Fibroblast of the aortic adventitia (primary cell): ENCODE data around the gene AGBL4. TPM values are rescaled to one million over a fixed set of nuclear protein-coding genes. Genes with fewer than 3 reads are reported as not detected.

Source experiments
- DNase-seq: peaks from one replicate; pipeline ENCODE4 v3.0.0-alpha.2; 2010; ENCODE audit warnings: low read depth
- H3K4me3 ChIP-seq: 2 replicates; pipeline ENCODE4 v1.5.1; 2011; ENCODE audit warnings: low read depth, mild to moderate bottlenecking, control low read depth, low read length, moderate library complexity
- total RNA-seq: library from RNA; depleted of rRNA; stranded (reverse); fragments of >200 nt; gene quantifications from 2 replicates; pipeline ENCODE4 v1.2.3, GENCODE V29; 2012; ENCODE audit warnings: low replicate concordance
- TF ChIP-seq, protein P1 (sequence below): IDR thresholded peaks from 2 replicates; pipeline ENCODE4 v1.5.1; 2011; ENCODE audit warnings: mild to moderate bottlenecking, low read length, control low read depth, inconsistent platforms; ENCODE audit not compliant: insufficient read depth

AGBL4 gene
- total RNA-seq, 1 donor: not detected

DNA sequence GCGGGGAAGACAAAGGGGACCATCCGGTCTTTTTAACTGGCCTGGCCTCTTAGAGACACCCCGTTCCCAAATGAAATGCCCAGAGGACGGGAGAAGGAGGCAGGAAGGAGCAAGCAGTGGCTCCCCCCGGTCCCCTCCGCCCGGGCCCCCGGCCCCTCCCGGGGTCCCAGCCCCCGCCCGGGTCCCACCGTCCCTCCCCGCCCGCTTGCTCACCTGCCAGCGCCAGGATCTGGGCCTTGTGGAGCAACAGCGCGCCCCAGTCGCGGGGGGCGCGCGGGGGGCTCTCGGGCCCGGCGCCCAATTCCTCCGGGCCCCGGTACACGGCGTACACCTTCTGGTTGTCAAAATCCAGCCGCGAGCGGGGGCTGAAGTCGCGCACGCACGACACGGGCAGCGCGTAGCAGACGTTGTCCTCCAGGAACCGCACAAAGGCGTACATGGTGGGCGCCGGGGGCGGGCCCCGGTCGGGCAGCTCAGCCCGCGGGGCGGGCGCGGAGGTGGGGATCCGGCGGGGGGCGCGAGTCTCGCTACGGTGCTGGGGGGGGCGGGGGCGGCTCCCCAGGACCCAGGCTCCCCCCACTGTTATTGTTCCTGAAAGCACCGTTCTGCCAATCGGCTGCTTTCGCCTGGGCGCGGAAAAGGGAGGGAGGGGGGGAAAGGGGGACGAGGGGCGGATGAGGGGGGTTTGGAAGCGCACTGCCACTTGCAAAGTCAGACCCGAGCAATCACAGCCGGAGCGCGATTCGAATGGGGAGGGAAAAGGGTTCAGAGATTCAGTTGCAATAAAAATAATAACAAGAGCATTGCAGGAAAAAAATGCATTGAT, 1247.1 kb downstream of the AGBL4 start, which contains the start of gene BEND5:
Gene BEND5 (minus strand): TSS at position 499 of the 826 bp plus-strand sequence. CDS start 60 bp downstream, at position 439.
- peak within 1 kb of the TSS; percentile 59 for H3K4me3 ChIP-seq
- DNase-seq: peak; percentile 13
- TF ChIP-seq, protein P1, sequence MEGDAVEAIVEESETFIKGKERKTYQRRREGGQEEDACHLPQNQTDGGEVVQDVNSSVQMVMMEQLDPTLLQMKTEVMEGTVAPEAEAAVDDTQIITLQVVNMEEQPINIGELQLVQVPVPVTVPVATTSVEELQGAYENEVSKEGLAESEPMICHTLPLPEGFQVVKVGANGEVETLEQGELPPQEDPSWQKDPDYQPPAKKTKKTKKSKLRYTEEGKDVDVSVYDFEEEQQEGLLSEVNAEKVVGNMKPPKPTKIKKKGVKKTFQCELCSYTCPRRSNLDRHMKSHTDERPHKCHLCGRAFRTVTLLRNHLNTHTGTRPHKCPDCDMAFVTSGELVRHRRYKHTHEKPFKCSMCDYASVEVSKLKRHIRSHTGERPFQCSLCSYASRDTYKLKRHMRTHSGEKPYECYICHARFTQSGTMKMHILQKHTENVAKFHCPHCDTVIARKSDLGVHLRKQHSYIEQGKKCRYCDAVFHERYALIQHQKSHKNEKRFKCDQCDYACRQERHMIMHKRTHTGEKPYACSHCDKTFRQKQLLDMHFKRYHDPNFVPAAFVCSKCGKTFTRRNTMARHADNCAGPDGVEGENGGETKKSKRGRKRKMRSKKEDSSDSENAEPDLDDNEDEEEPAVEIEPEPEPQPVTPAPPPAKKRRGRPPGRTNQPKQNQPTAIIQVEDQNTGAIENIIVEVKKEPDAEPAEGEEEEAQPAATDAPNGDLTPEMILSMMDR: no peak

DNA sequence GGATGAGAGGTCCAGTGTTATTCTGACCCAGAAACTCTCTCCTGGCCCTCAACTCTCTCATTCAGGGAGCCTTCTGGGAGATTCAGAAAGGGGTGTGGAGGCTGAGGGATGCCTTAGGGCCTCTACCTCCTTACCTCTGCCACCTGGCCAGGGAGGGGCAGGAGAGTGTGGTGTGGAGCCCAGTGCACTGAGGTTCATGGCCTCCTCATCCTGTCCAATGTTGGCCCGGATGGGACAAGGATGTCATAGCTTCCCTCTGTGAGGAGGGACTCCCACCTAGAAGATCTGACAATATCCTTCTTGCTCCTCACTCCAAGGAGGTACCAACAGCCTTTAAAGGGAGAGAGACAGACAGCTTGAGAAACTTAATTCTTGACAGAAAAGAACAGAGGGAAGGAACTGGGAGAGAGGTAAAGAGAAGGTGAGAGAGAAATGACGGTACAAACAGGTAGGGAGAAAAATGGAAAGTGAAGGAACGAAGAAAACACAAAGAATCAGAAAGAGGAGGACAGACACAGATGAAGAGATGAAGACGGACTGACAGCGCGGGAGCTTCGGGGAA, 1247.8 kb downstream of the AGBL4 start:
- TF ChIP-seq, protein P1: no peak
- no peak for DNase-seq
- peak overlapping the region; percentile 59 for H3K4me3 ChIP-seq

DNA sequence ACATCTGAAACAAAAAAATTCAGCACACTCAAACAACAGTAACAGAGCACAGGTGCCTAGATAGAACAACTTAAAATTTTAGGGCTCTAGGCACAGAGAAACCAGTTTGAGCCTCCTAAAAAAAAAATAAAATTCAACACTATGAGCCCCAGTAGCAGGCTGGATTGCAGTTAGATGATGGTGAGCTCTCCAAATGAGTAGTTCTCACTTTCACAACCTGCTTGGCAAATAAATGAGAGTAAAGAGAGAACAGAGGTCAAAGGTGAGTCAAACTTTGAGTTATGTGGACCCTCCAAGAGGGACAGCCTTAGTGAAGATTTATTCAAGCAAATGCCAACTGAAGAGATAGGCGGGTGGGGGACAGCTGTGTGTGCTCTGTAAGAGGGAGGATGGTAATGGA, 1250.6 kb downstream of the AGBL4 start:
- TF ChIP-seq, protein P1: no peak
- no peak for DNase-seq
- H3K4me3 ChIP-seq: no peak overlapping the region

DNA sequence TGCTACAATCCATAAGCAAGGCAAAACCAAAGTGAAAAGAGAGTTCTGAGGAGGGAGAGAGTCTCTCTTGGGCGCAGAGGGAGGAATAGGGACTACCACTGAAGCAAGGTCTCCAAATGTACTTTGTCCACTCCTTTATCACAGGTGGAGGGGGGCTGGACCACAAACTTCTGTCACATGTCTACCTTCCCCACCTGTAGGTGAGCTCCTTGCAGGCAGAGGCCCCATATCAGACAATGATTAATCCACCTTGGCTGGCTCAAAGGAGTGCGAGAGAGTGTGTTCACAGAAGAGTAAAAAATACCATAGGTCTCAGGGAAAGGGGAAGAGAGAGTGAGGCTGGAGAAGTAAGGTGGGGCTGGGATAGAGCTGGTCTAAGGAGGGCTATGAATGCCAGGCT, 1251.5 kb downstream of the AGBL4 start:
- TF ChIP-seq, protein P1: no peak
- no peak overlapping the region for H3K4me3 ChIP-seq
- DNase-seq: no peak

DNA sequence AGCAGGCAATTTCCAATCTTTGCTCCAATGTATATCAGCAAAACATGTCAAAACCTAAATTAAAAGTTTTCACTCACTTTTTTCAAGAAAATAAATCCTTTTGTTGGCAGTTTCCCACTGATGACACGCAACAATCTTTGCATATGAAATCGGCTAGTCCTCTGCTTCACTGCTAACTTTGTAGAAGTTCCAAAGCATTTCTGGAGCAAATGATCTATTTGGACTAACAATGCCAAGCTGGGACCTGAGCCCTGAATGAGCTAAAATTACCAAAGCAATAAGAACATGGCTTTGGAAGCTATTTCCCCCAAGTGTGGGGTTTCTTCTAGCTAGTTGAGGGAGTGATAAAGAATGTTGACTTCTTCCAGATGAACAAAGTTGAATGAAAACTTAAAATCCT, 1252.2 kb downstream of the AGBL4 start:
- DNase-seq: no peak
- TF ChIP-seq, protein P1: no peak
- H3K4me3 ChIP-seq: no peak overlapping the region

DNA sequence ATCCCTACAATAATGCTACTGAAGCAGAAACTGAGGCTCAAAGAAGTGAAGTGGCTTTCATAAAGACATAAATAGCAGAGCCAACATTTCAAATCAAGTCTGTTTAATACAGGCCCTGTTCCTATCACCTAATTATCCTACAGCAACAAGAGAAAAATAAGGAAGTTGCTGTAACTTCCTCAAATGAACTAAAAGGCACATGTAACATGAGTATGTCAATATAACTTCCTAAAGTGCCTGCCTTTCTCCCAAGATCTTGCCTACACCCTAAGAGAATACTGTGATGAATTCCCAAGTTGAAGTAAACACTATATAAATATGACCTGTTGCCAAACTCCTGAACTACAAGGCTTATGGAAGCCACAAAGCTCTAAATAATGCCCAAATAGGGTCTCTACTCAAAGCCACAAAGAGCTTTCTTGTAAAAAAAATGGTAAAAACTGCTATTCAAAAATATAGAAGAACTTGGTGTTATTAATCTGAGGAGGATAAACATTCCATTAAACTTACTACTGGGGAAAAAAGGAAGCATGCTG, 1255.7 kb downstream of the AGBL4 start:
- TF ChIP-seq, protein P1: no peak
- H3K4me3 ChIP-seq: no peak overlapping the region
- DNase-seq: no peak
